ENCODE measurements around the gene EFCAB6.

EFCAB6 gene

DNA sequence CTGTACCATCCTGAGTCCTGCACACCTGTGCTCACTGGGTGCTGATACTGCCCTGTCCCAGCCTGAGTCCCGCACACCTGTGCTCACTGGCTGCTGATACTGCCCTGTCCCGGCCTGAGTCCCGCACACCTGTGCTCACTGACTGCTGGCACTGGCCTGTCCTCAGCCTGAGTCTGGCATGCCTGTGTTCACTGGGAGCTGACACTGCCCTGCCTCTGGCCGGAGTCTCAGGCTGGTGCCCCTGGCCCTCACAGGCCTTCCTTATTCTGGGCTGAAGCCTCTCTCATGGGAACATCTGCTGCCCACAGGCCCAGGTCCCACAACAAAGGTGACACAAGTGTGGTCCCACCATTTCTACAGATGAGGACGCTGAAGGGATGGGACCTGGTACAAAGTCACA lies 285.2 kb downstream of the EFCAB6 start:
- Histone ChIP-seq H3K4me3 (ENCODE audit: low read depth in 1 of 2, low read length in 2 of 2) (no peak overlapping the region), H3K4me2 (ENCODE audit: insufficient read depth, low read length) (no peak overlapping the region), H3K4me1 (ENCODE audit: insufficient read depth, low read length) (no peaks in the 10 kb centered on the region), H3K9ac (ENCODE audit: low read depth, low read length) (no peak overlapping the region), H3K79me2 (ENCODE audit: insufficient read depth, low read length) (no peaks in the 10 kb centered on the region), H3K9me3 (ENCODE audit: insufficient read depth, low read length, severe bottlenecking) (no peaks in the 10 kb centered on the region), H3K36me3 (ENCODE audit: insufficient read depth, low read length) (no peaks in the 10 kb centered on the region), H3K27me3 (ENCODE audit: insufficient read depth, low read length, poor library complexity) (no peaks in the 10 kb centered on the region), H4K20me1 (ENCODE audit: insufficient read depth, low read length) (no peaks in the 10 kb centered on the region), H3K27ac (ENCODE audit: low read length) (no peak overlapping the region), H2AFZ (ENCODE audit: low read depth, low read length) (no peak overlapping the region)
- TF ChIP-seq, protein P1, sequence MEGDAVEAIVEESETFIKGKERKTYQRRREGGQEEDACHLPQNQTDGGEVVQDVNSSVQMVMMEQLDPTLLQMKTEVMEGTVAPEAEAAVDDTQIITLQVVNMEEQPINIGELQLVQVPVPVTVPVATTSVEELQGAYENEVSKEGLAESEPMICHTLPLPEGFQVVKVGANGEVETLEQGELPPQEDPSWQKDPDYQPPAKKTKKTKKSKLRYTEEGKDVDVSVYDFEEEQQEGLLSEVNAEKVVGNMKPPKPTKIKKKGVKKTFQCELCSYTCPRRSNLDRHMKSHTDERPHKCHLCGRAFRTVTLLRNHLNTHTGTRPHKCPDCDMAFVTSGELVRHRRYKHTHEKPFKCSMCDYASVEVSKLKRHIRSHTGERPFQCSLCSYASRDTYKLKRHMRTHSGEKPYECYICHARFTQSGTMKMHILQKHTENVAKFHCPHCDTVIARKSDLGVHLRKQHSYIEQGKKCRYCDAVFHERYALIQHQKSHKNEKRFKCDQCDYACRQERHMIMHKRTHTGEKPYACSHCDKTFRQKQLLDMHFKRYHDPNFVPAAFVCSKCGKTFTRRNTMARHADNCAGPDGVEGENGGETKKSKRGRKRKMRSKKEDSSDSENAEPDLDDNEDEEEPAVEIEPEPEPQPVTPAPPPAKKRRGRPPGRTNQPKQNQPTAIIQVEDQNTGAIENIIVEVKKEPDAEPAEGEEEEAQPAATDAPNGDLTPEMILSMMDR (IDR thresholded peaks at IDR 0.05; ENCODE audit: borderline replicate concordance, extremely low read depth, low read length, poor library complexity, severe bottlenecking) = no peak
- no peak for TF ChIP-seq EZH2 (IDR thresholded peaks at IDR 0.05; ENCODE audit: borderline replicate concordance, low read depth, low read length, severe bottlenecking)
- no peak for ATAC-seq (ENCODE audit: insufficient read depth, low read depth)
- no peak for DNase-seq

DNA sequence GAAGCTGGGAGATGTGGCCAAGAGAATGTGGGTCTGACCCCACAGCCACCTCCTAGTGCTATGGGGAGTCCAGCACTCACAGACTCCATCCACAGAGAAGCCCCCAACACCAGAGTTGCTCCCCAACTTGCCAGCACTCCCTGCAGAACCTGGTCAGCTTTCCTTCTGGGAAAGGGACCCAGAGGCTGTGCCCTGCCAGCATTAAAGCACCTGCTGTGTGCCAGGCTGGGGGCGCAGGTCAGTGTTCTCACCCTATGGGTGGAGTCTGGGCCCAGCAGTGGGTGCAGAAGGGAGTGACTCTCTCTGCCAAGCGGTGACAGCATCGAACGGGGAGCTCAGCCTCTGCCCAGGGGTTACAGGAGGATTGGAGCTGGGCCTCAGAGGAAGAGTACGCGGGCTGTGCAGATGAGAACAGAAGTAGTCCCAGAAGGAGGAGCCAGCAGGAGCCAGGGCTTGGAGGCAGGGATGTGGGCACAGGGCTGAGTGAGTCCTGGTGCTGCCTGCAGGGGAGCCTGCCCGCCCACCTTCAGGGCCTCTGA lies 285.9 kb downstream of the EFCAB6 start:
- no peak overlapping the region for H3K4me3 ChIP-seq (ENCODE audit: low read depth in 1 of 2, low read length in 2 of 2)
- no peak overlapping the region for H2AFZ ChIP-seq (ENCODE audit: low read depth, low read length)
- TF ChIP-seq, protein P1 (IDR thresholded peaks at IDR 0.05; ENCODE audit: borderline replicate concordance, extremely low read depth, low read length, poor library complexity, severe bottlenecking) = no peak
- no peak for ATAC-seq (ENCODE audit: insufficient read depth, low read depth)
- no peak for DNase-seq
- H3K27ac ChIP-seq (ENCODE audit: low read length) = no peak overlapping the region
- H3K4me1 ChIP-seq (ENCODE audit: insufficient read depth, low read length) = no peaks in the 10 kb centered on the region
- H4K20me1 ChIP-seq (ENCODE audit: insufficient read depth, low read length) = no peaks in the 10 kb centered on the region
- no peak overlapping the region for H3K9ac ChIP-seq (ENCODE audit: low read depth, low read length)
- no peaks in the 10 kb centered on the region for H3K79me2 ChIP-seq (ENCODE audit: insufficient read depth, low read length)
- no peaks in the 10 kb centered on the region for H3K27me3 ChIP-seq (ENCODE audit: insufficient read depth, low read length, poor library complexity)
- H3K4me2 ChIP-seq (ENCODE audit: insufficient read depth, low read length) = no peak overlapping the region
- H3K36me3 ChIP-seq (ENCODE audit: insufficient read depth, low read length) = no peaks in the 10 kb centered on the region
- H3K9me3 ChIP-seq (ENCODE audit: insufficient read depth, low read length, severe bottlenecking) = no peaks in the 10 kb centered on the region

DNA sequence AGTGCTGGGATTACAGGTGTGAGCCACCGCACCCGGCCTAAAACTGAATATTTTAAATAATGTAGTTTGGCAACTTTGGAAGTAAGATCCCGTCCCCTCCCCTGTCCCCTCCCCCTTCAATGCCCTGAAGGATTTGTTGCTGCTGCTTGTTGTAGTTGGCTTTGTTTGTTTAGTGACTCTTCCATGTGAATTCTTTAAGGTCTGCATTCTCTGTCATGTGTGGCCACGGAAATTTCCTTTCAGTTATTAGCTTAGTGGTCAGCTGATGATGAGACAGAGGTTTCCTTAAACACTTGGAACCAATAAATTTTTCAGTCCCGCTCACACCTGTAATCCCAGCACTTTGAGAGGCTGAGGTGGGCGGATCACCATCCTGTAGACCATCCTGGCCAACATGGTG lies 290.4 kb downstream of the EFCAB6 start:
- Histone ChIP-seq H3K4me3 (ENCODE audit: low read depth in 1 of 2, low read length in 2 of 2) (no peak overlapping the region), H2AFZ (ENCODE audit: low read depth, low read length) (no peak overlapping the region), H3K27me3 (ENCODE audit: insufficient read depth, low read length, poor library complexity) (no peaks in the 10 kb centered on the region), H3K36me3 (ENCODE audit: insufficient read depth, low read length) (no peaks in the 10 kb centered on the region), H3K4me2 (ENCODE audit: insufficient read depth, low read length) (no peak overlapping the region), H4K20me1 (ENCODE audit: insufficient read depth, low read length) (no peaks in the 10 kb centered on the region), H3K79me2 (ENCODE audit: insufficient read depth, low read length) (no peaks in the 10 kb centered on the region), H3K9ac (ENCODE audit: low read depth, low read length) (no peak overlapping the region), H3K4me1 (ENCODE audit: insufficient read depth, low read length) (no peaks in the 10 kb centered on the region), H3K27ac (ENCODE audit: low read length) (no peak overlapping the region), H3K9me3 (ENCODE audit: insufficient read depth, low read length, severe bottlenecking) (no peaks in the 10 kb centered on the region)
- ATAC-seq (ENCODE audit: insufficient read depth, low read depth) = no peak
- DNase-seq = no peak
- no peak for TF ChIP-seq EZH2 (IDR thresholded peaks at IDR 0.05; ENCODE audit: borderline replicate concordance, low read depth, low read length, severe bottlenecking)
- TF ChIP-seq, protein P1 (IDR thresholded peaks at IDR 0.05; ENCODE audit: borderline replicate concordance, extremely low read depth, low read length, poor library complexity, severe bottlenecking) = no peak

- TF ChIP-seq, protein P1 (IDR thresholded peaks at IDR 0.05; ENCODE audit: borderline replicate concordance, extremely low read depth, low read length, poor library complexity, severe bottlenecking) = no peak
- TF ChIP-seq EZH2 (IDR thresholded peaks at IDR 0.05; ENCODE audit: borderline replicate concordance, low read depth, low read length, severe bottlenecking) = no peak
- no peak overlapping the region for H3K4me2 ChIP-seq (ENCODE audit: insufficient read depth, low read length)
- no peak overlapping the region for H3K27ac ChIP-seq (ENCODE audit: low read length)
- H3K9ac ChIP-seq (ENCODE audit: low read depth, low read length) = no peak overlapping the region
- no peaks in the 10 kb centered on the region for H3K36me3 ChIP-seq (ENCODE audit: insufficient read depth, low read length)
- DNase-seq = no peak
- no peaks in the 10 kb centered on the region for H3K79me2 ChIP-seq (ENCODE audit: insufficient read depth, low read length)
- no peak overlapping the region for H2AFZ ChIP-seq (ENCODE audit: low read depth, low read length)
- H3K27me3 ChIP-seq (ENCODE audit: insufficient read depth, low read length, poor library complexity) = no peaks in the 10 kb centered on the region
- no peak for ATAC-seq (ENCODE audit: insufficient read depth, low read depth)
- no peaks in the 10 kb centered on the region for H3K4me1 ChIP-seq (ENCODE audit: insufficient read depth, low read length)
- no peaks in the 10 kb centered on the region for H3K9me3 ChIP-seq (ENCODE audit: insufficient read depth, low read length, severe bottlenecking)
- H3K4me3 ChIP-seq (ENCODE audit: low read depth in 1 of 2, low read length in 2 of 2) = no peak overlapping the region
- H4K20me1 ChIP-seq (ENCODE audit: insufficient read depth, low read length) = peaks cover under 1% of the 10 kb centered on the region; the same call in 1 of the 2 replicates
Observed at GRCh38 chr22:43520632-43521039, 291.5 kb downstream of the EFCAB6 start.
